Lower leg skin (tissue), 4 donors: ENCODE data around the gene TMOD3. TPM values are rescaled to one million over a fixed set of nuclear protein-coding genes. Genes with fewer than 3 reads are reported as not detected.

Source experiments
- DNase-seq, 2 donors: peaks; one replicate each; pipeline ENCODE4 v3.0.0-alpha.2; 2019; ENCODE audit warnings: low spot score in 2 of 2
- H3K4me3 ChIP-seq: fragments of 200-600 bp; sonication (generic); 2 replicates; pipeline ENCODE4 v1.5.1; 2017; ENCODE audit warnings: mild to moderate bottlenecking, low read depth; ENCODE audit not compliant: poor library complexity, severe bottlenecking
- POLR2A ChIP-seq, 2 donors: fragments of 450-650 bp; IDR thresholded peaks; one replicate each; pipeline ENCODE4 v1.6.1; 2016 to 2017; ENCODE audit warnings: antibody characterized with exemption in 2 of 2, mild to moderate bottlenecking in 1 of 2, moderate library complexity in 1 of 2
- WGBS, 2 donors: methylation state at CpG; one replicate each; pipeline ENCODE4 v1.1.5; 2018; 5-methylcytosine and 5-hydroxymethylcytosine counted together
- intact Hi-C: fragments of 100-400 bp; cut with DNase I; formaldehyde crosslinking; loops from one replicate; pipeline ENCODE4 v1.15.0; 2023; ENCODE audit warnings: low total_unique reads
- total RNA-seq, 4 donors: library from RNA; depleted of rRNA; stranded (reverse); fragments of >200 nt; gene quantifications; one replicate each; pipeline ENCODE4 v1.1.0, GENCODE V29; 2016
- TF ChIP-seq, protein P1 (sequence below), 3 donors: fragments of 450-650 bp; IDR thresholded peaks; one replicate each; pipeline ENCODE4 v1.5.1; 2016; ENCODE audit warnings: antibody characterized with exemption in 3 of 3, mild to moderate bottlenecking in 3 of 3, moderate library complexity in 2 of 3

TMOD3 gene
- total RNA-seq, 4 donors from 2014 or later = 35.4 to 47.2 (median 38.6) TPM

GRCh38 chr15:51793521-51794305 lies 35.7 kb upstream of the TMOD3 start:
- 54% methylated on average over 4 of the region's 4 CpGs for WGBS, 2 donors
- H3K4me3 ChIP-seq = no peak overlapping the region
- no peak for DNase-seq
- TF ChIP-seq, protein P1, sequence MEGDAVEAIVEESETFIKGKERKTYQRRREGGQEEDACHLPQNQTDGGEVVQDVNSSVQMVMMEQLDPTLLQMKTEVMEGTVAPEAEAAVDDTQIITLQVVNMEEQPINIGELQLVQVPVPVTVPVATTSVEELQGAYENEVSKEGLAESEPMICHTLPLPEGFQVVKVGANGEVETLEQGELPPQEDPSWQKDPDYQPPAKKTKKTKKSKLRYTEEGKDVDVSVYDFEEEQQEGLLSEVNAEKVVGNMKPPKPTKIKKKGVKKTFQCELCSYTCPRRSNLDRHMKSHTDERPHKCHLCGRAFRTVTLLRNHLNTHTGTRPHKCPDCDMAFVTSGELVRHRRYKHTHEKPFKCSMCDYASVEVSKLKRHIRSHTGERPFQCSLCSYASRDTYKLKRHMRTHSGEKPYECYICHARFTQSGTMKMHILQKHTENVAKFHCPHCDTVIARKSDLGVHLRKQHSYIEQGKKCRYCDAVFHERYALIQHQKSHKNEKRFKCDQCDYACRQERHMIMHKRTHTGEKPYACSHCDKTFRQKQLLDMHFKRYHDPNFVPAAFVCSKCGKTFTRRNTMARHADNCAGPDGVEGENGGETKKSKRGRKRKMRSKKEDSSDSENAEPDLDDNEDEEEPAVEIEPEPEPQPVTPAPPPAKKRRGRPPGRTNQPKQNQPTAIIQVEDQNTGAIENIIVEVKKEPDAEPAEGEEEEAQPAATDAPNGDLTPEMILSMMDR (IDR thresholded peaks at IDR 0.05) = no peak
- TF ChIP-seq POLR2A (IDR thresholded peaks at IDR 0.05) = no peak
- intact Hi-C loops = no loop called here

- 85 to 92% methylated on average over 10 of the region's 10 CpGs for WGBS, 2 donors
- H3K4me3 ChIP-seq = no peak overlapping the region
- DNase-seq = no peak
- intact Hi-C loops = no loop called here
- no peak for TF ChIP-seq POLR2A (IDR thresholded peaks at IDR 0.05)
- TF ChIP-seq, protein P1 (IDR thresholded peaks at IDR 0.05) = no peak
Observed at GRCh38 chr15:51796847-51797401, 32.5 kb upstream of the TMOD3 start.

- no peak for DNase-seq
- no peak overlapping the region for H3K4me3 ChIP-seq
- 93% methylated on average over 1 of the region's 1 CpG for WGBS, 2 donors
Observed at GRCh38 chr15:51798281-51798680, 31.2 kb upstream of the TMOD3 start.

DNA sequence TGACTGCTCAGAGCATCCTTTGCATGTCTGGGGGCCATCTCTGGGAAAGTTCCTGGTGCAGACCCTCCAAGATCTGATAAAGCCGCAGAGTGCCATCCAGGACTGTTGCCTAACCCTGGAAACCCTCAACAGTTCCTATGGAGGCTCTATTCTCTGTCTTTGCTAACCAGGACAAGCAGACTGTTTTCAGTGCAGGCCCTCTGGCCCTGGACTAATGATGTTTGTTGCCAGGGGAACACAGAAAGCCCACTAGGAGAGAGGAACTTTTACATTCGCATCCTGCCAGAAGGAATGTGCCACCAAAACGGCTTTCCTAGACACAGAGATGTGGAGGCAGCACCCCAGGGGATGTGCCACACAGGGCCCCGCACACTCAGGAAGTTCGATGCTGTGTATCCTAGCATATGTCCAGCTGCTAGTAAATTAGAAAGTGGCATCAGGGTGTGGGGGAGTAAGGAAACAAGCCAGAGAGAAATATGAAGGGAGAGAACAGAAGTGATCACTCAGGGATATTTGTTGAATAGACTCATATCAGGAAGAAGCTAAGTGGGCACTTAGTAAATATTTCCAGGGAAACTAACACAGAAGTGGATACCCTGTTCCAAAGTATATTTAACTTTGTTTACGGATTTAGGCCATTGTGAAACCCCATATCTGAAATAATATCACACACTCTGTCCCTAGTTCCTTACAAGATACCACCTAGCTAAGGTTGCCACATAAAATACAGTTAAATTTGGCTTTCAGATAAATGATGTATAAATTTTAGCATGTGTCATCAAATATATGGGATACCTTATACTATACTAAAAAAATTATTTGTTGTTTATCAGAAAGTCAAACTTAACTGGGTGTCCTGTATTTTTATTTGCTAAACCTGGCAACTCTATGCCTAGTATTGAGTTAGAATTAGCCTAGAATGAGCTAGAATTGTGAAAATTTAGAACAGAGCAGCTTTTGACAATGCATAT lies 29.9 kb upstream of the TMOD3 start:
- WGBS, 2 donors = 69 to 86% methylated on average over 6 of the region's 6 CpGs

More at GRCh38 chr15:51798281-51798680, 31.2 kb upstream of the TMOD3 start:
- intact Hi-C loops = no loop called here
- no peak for TF ChIP-seq POLR2A (IDR thresholded peaks at IDR 0.05)
- TF ChIP-seq, protein P1 (IDR thresholded peaks at IDR 0.05) = no peak

DNA sequence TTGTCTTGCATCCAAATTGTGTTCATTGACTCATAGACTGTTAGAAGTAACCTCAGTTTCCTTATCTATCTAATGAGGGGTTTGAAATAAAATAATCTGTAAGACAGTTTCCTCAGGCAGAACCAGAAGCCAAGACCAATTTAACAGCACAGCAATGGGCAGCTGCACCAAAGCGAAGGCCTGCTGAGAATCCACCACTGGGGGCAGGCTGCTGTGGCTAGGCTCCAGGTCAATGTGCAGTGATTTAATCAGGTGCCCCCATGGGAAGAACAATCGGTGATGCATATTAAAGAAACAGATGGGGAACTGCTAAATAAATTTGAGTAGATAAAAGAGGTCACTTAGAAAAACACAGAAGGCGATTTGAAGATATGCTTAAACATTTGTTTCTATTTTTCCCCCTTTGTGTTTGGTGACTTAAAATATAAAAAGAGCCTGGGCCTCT lies 28.0 kb upstream of the TMOD3 start:
- TF ChIP-seq, protein P1 (IDR thresholded peaks at IDR 0.05) = no peak
- TF ChIP-seq POLR2A (IDR thresholded peaks at IDR 0.05) = no peak
- intact Hi-C loops = no loop called here
- H3K4me3 ChIP-seq = no peak overlapping the region
- DNase-seq = no peak
- WGBS, 2 donors = 70 to 72% methylated on average over 3 of the region's 3 CpGs

More for the DNA sequence above, 29.9 kb upstream of the TMOD3 start:
- intact Hi-C loops = no loop called here
- TF ChIP-seq, protein P1 (IDR thresholded peaks at IDR 0.05) = no peak
- no peak for TF ChIP-seq POLR2A (IDR thresholded peaks at IDR 0.05)
- no peak for DNase-seq
- no peak overlapping the region for H3K4me3 ChIP-seq
